Measurements from ENCODE around the gene KCTD5.
A peak's percentile ranks its signal among the peaks of the same experiment; 100 is the strongest.
"Not testable (repeated sequence)": the region's sequence is repeated elsewhere in the genome, so short reads cannot be mapped to it uniquely, and the experiment has no call there.

The KCTD5 gene

DNA sequence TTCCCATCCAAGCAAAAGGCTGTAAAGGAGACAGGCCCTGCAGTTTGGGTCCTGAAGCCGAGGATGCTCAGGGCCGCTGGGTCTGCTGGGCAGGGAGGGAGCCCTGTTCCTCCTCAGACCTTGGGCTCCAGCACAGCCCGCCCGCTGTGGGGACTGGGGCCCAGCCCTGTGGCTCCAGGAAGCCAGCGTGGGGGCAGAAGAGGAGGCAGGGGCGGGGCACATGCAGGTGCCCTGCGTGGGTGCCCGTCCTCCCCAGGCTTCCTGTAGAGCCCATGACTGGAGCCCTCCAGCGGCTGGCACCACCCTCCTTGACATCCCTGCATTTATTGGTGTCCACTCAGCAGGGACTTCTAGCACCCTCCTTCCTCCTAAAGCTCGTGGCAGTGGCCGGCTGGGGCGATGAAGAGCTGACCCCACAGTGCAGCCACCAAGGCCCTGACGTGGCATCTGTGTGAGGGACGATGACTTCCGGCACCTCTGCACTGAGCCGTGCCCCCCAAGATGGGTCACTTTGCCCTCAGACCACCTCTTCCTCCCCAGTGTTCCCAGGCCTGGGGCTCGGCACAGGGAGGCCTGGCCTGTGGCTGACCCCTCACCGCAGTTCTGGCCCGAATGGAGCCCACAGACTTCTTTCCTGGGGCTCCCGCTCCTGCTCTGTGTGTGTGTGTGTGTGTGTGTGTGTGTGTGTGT, 27.8 kb downstream of the KCTD5 start:
- no peak for DNase-seq (ENCODE audit: low read depth in 2 of 2)

DNA sequence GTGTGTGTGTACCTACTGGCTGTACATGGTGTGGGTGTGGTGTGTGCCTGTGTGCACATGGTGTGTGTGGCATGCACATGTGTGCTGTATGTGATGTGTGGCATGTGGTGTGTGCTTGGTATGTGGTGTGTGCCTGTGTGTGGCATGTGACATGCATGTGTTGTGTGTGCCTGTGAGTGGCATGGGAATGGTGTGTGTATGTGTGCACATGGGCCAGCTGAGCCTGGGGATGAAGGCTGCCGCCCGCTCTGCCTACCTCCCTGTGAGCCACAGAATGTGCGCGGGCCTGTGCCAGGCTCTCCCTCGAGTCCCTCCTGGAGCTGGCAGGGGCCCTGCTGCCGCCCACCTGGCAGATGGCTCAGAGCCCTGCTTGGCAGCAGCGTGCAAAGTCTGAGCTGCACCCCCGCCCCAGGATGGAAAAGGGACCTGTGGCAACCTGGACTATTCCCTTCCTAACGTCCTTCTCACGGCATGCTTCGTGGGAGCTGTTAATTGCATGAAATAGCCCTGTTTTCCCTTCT, 28.4 kb downstream of the KCTD5 start:
- no peak for DNase-seq (ENCODE audit: low read depth in 2 of 2)

DNA sequence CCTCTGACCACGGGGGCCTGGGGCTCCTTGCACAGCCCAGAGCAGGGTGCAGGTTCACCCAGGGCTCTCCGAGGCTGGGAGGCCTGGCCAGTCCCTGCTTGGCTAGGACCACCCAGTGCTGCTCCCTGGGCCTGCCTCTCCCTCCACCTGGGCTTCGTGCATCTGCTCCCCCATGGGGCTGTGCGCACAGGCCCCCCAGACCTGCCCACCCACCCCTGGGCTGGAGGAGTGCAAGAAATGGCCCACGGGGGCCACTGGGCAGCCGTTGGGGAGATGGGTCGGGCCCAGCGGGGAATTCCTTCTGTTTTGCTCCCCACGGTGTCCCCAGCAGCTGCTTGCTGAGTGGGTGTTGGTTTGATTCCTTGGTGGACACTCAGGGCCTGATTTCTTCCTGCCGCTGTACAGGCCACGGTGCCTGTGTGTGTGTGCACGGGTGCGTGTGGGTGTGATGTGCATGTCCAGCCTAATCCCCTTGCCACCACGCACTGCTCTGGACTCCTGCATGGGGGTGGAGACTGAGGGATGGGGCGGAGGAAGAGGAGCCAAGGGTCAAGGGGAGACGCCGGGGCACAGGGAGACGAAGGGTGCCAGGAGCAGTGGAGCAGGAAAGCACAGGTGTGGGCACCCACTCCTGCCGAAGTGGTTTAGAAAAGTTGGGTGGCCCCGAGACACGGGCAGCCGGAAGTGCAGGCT, 29.2 kb downstream of the KCTD5 start:
- no peak for DNase-seq (ENCODE audit: low read depth in 2 of 2)

DNA sequence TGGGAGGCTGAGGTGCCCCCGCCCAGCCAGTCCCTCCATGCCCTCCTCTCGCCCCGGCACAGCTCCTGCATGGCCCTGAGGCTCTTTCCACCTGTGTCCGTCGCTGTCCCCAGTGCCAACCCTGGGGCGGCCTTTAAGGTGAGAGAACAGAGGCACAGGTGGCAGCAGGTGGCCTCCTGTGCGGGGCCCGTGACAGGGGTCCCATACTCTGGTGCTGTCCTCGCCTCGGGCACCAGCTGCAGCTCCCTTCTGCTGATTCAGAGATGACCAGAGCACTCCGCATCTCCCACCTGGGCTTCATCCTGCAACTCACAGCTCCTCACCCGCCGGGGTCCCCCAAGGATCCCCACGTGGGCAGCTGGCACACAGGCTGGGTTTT, 29.7 kb downstream of the KCTD5 start:
- DNase-seq (ENCODE audit: low read depth in 2 of 2) = no peak

DNA sequence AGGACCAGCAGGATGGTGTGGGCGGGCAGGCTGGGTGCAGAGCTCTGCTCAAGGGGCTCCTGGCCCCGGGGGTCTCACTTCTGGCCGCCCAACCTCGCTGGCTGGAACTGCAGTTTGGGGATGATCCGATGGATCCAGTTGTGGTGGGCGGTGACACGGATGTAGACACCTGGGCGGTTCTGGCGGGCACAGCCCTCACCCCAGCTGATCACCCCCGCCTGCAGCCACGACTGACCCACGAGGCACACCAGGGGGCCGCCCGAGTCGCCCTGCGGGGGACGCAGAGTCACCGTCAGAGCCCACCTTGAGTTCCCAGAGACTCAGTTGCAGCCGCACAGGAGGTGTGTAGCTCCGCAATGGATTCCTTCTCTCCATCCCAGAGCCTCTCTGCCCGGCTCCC, 30.2 kb downstream of the KCTD5 start:
- no peak for DNase-seq (ENCODE audit: low read depth in 2 of 2)

DNA sequence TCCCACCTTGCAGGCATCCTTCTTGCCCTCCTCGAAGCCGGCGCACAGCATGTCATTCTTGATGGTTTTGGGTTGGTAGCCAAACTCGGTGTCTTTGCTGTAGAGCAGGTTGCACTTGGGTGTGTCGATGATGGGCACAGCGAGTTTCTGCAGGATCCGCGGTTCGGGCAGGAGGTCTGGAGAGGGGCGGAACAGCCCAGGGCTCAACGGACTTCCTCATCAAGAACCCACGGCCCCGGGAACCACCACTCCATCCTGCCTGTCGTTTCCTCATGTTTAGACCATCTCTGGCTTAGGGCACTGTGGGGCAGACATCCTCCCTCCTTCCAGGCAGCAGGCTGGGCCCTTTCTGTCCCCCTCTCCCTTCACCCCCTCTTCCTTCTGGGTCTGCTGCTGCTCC, 31.2 kb downstream of the KCTD5 start:
- no peak for DNase-seq (ENCODE audit: low read depth in 2 of 2)

DNA sequence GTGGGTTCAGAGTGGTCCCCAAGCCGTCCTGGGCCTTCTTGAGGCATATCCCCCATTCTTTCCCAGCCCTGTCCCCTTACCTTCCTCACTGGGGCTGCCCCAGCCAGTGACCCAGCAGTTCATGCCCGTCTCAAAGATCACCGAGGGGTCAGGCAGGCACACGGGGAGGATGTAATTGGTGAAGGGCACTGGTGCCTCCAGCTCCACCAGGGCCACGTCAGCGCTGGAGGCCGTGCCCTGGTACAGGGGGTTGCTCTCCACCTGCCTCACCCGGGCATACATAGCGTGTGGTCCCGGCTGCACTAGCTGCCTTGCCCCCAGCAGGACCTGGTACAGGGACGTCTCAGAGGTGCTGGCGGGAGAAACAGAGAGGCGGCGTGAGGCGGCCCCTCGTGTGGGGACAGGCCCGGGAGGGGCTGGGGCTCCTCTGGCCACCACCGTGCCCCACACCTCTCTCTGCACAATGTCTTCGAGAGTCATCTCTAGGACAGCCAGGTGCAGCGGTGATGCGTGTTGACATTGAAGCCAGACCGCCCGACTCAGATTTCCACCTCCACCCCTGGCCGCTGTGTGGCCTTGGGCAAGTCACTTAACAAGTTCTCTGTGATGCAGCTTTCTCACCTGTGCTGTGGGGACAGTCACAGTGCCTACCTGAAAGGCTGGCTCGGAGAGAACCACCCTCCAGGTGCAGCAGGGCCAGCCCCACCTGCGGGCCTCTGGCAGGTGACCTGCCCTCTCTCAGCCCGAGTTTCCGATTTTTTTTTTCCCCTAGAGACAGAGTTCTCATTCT, 31.9 kb downstream of the KCTD5 start:
- no peak for DNase-seq (ENCODE audit: low read depth in 2 of 2)

DNA sequence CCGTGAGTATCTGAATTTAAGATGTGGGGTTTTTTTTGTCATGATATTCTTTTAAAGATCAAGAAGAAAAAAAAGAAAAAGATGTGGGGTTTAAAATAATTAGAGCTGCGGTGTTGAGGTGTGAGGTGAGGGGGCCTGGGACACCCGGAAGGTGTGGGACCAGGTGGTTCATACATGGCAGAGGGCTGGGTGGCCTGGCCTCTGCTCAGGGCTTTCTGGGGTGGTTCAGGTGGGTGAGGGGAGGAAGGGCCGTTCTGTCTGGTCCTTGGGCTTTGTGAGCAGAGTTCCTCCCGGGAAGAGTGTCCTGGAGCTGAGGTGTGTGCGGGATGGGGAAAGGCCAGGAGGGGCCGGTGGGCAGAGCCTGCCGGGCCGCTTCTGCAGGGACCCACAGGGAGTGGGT, 32.7 kb downstream of the KCTD5 start:
- DNase-seq (ENCODE audit: low read depth in 2 of 2) = no peak

DNA sequence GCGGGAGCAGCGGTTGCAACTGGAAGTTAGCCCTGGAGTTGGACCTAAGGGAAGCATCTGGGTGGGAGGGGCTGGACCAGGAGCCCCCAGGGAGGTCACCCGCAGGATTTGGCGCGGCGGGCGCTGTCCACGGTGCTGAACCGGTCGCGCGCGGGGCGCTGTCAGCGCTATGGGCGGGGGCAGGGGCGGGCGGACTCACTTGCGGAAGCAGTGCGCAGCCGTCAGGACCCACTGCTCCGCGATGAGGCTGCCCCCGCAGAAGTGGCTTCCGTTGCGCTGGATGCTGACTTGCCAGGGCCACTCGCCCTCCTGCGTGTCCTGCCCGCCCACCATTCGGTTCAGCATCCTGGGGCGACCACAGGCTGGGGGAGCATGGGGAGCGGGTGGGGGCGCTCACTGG, 33.2 kb downstream of the KCTD5 start:
- peak; percentile 73 to 74 for DNase-seq (ENCODE audit: low read depth in 2 of 2)

DNA sequence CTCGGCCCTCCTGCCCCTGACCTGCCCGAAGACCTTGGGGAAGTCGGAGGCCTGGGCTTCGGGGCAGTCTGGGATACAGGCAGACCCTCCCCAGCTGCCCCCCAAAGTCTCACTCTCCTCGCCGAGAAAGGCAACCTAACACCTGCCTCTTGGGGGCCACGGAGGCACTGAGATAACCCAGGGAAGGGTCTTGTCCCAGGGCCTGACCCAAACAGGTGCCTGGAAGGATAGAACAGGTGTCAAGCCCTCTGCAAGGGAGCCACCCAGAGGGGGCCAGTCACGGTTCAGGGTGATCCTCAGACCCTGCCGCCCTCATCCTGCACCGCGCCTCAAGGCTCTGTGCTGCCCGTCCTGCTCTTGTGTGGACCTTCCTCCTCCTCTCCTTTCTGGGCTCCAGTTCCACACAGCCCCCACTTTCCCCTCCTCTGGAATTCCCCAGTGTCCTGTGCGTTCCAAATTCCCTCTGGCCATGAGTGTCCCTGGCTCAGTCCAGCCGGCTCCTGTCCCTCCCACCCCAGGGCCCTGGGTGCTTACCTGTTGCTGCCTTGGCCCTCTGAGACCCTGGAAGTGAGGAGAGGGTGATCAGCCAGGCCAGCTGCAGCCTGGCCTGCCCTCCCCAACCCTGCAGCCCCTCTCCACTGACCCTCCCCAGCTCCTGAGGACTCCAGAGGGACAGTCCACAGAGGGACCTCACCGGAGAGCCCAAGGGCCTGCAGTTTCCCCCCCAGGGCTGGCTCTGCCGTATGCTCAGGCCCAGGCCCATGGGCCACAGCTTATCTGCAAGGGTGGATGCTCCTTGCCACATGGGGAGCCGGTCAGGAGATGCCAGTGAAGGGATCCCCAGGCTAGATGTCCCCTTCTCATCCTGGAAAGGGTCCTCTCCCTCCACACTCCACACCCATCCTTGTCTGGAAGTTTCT, 33.9 kb downstream of the KCTD5 start:
- DNase-seq (ENCODE audit: low read depth in 2 of 2) = no peak

DNA sequence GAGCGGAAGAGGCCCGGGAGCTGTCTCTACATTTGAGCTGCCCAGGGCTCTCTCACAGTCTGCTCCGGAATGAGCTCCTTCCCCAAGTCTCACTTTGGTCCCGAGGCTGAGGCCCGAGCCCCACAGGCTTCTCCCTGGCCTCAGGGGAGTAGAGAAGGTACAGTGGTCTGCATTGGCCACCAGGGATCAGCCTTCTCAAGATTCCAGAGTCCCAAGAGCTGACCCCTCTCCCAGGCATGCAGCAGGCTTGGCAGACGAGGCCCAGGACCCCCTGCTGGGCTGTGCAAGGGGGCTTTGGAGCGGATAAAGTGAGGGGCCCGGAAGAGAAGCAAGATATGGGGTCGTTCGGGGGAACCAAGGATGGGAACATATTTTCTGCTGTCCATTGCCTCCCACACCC, 34.6 kb downstream of the KCTD5 start:
- no peak for DNase-seq (ENCODE audit: low read depth in 2 of 2)

DNA sequence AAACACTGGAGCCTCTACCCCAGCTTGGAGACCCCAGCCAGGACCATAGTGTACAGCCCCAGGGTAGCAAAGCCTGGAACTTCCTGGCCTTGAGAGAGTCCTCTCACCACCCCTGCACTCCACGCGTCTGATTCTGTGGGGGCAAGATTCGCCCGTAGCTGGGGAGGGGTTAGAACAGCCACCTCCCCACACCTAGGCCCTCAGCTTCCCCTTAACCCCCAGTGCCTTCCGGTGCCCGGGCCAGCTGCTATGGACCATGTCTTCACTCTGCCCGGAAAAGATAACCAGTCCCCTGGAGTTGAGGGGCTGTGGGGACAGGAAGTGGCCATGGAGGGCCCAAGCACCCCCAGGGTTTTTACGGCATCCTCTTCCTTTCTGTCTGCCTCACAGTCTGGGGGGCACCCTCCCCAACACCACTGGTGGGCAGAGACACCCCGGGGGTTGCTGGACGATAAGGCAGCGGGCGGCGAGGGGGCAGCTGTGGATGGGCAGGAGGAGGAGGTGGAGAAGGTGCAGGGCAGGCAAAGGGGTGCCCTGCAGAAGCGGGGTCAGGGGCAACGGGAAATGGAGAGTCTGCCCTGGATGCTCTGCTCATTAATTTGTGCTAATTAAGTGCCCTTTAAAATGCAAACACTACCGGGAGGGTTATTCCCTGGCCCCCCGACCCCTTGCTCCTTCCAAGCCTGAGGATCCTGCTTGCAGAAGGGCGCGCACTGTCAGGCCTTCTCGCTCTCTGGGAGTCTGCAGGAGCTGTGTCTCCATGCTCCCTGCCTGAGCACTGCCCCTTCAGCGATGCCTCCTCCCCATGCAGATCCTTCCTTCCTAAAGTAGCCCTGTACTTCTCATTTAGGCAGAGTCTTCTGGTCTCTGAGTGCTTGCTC, 35.3 kb downstream of the KCTD5 start:
- no peak for DNase-seq (ENCODE audit: low read depth in 2 of 2)

DNA sequence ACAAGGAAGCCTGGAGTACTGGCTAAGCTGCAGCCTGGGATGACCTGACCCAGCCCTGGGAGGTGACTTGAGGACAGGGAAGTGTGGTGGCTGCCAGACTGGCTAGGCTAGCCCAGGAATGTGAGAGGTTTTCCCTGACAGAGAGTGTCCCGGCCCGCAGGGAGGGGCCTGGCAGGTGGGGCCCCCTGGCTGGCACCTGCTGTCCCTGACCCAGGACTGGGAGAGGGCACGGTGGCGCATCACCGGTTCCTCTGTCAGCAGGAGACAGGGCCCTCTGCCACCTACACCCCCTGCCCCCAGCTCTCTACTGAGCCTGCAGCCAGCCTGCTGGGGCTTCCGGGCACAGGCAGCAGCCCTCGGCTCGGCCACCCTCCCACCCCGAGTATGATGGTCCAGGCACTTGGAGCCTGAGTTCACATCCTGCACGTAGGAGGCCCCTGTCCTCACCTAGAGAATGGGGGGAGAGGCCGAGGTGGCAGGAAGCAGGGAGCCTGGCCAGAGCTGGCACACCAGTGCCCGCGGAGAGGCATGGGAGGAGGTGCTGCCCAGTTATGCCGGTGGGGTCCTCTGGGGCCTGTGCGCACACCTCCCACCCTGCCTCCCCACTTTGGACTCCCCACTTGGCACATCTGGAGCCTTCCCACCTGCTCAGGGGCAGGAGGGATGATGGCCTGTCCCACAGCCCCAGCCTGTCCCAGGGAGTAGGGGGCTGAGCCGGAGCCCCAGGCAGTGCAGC, 37.2 kb downstream of the KCTD5 start:
- no peak for DNase-seq (ENCODE audit: low read depth in 2 of 2)

DNA sequence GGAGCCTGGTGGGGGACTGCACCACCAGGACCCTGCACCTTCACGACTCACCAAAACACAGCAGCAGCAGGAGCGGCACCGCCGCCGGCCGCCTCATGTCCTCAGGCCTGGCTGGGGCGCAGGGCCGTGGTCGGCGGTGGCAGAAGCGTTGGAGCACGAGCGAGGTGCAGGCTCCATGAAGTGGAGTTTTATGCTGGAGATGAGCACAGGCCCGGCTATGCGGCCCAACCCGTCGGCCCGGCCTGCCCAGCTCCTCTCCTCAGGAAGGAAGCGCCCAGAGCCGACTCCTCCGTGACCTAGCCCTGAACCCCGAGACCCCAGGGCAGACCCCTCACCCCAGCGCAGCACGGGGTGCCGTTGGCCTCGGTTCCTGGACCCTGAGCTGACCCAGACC, 37.7 kb downstream of the KCTD5 start, which contains the start of gene PRSS27:
Gene PRSS27 (minus strand): TSS at position 161 of the 394 bp plus-strand sequence. CDS start 64 bp downstream, at position 97.
- DNase-seq (ENCODE audit: low read depth in 2 of 2) = no peak

DNA sequence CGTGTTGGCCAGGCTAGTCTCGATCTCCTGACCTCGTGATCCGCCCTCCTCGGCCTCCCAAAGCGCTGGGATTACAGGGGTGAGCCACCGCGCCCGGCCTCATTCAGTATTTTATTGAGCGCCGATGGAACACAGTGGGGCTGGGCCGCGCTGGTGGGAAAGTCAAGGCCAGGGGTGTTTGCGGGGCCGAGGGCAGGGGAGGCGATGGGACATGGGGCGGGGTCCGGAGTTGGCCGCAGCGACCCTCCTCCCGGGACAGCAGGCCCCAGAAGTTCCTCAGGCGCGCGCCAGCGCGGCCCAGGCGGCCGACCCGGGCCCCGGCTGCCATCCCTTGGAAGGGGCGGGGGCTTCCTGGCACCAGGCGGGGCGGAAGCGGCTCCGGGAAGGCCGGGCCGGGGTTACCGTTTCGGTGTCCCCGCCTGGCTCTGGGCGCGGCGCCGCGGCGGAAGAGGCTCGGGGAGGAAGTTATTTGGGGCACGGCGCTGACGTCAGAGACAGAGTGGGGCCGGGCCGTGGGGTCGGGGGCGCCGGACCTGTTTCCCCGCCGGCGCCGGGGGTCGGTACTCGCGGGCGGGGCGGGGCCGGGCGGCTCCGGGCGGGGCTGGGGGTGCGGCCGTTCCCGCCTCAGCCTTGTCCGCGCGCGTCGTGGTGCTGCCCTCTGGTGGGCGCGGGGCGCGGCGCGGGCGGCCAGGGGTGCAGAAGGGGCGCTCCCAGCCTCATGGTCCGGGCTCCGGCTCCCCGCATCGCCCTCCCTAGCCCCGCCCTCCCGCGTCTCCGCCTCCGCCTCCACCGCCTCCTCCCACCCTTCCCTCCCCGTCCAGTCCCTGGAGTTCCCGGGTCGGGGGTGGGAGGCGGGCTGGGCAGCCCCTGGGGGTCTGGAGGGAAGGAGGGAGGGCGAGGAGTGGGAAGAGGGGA, 38.7 kb downstream of the KCTD5 start:
- DNase-seq (ENCODE audit: low read depth in 2 of 2) = peak; percentile 60 to 72

DNA sequence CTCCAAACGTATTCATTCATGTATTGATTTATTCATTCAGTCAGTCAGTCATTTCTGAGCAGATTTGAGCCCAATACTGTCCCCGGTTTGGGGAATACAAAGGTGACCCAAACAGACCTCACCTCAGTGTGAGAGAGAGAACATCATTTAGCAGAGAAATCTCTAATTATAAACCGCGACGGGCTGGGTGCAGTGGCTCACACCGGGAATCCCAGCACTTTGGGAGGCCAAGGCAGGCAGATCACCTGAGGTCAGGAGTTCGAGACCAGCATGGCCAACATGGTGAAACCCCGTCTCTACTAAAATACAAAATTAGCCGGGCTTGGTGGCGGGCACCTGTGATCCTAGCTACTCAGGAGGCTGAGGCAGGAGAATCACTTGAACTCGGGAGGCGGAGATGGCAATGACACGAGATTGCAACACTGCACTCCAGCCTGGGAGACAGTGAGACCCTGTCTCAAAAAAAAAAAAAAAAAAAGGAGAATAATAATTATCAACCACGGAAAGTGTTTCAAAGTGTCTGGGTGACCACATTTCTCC, 39.4 kb downstream of the KCTD5 start:
- not testable (repeated sequence) for DNase-seq (ENCODE audit: low read depth in 2 of 2)

DNA sequence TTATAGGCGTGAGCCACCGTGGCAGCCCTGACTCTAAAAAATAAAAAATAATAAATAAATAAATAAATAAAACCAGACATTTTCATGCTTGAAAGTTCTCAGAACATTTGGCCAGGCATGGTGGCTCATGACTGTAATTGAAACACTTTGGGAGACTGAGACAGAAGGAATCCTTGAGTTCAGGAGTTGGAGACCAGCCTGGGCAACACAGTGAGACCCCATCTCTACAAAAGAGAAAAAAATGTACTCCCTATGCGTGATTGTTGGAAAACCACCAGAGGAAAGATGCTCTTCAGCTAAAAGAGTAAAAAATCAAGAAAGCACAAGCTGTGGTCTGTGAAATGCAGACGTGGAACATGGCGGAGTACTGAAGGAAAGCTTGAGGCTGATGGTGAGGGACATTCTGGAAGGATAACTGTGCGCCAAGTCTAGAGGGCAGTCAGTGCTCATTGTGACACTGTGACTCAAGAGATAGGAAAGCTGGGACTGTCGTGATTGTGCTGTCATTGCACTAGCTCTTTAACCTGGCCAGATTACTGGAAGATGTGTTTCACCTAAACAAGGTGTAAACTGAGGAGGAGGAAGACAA, 41.9 kb downstream of the KCTD5 start:
- no peak for DNase-seq (ENCODE audit: low read depth in 2 of 2)

DNA sequence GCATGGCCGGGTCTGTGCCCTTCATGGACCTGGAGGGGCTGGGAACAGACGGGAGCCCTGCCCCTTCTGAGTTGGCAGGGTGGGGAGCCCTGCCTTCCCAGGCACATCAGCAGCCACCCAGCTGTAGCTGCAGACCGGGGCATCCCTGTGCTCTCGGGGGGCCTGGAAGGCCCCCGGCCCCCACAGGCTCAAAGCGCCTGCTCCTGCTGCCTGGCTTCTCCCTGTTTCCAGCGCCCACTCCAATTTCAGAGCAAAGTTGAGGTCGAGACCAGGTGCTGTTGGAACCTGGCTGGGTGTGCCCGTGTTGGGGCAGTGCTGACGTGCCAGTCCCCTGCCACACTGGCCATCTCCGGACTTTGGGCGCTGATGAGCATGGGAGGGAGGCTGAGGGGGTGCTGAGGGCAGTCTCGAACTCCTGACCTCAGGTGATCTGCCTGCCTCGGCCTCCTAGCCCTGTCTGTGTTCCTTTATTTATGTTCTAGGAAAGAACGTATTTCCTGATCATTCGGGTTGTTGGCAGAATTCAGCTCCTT, 42.6 kb downstream of the KCTD5 start:
- no peak for DNase-seq (ENCODE audit: low read depth in 2 of 2)
